ENCODE data around the gene SGF29. TPM values are rescaled to one million over a fixed set of nuclear protein-coding genes. Genes with fewer than 3 reads are reported as not detected.

Gene SGF29
- total RNA-seq, 1 donor from 2014 or later, result 37.6 TPM

DNA sequence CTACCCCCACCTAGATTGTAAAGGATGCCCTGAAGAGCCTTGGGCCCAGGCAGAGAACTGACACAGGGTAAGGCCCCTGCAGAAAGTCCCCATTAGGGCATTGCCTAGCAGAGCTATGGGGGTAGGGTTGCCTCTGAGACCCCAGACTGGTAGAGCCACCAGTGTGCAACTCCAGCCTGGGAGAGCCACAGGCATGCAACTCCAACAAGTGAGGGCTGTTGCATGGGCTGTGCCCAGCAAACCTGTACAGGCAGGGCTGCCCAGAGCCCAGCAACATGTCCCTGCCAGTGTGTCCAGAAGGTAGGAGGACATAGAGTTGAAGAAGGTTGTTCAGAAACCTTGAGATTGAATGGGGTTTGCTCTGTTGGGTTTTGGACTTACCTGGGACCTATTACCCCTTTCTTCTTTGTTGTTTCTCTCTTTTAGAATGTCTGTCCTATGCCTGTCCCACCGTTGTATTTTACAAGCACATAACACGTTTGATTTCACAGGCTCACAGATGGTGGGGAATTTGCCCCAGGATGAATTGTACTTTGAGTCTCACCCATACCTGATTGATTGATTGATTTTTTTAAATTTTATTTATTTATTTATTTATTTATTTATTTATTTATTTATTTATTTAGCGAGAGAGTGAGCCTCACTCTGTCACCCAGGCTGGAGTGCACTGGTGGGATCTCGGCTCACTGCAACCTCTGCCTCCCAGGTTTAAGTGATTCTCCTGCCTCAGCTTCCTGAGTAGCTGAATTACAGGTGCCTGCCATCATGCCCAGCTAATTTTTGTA, 16.4 kb downstream of the SGF29 start:
- Mint-ChIP-seq H3K27ac (no peak overlapping the region), H3K4me1 (ENCODE audit: low read depth) (peaks cover 2% of the 10 kb centered on the region), H3K9me3 (ENCODE audit: low read depth) (peaks cover 9% of the 10 kb centered on the region), H3K36me3 (ENCODE audit: insufficient read depth) (peaks cover 17% of the 10 kb centered on the region), H3K27me3 (no peaks in the 10 kb centered on the region), H3K4me3 (ENCODE audit: low read depth) (no peak overlapping the region)
- no peak for DNase-seq (ENCODE audit: low spot score, unreplicated experiment)
- TF ChIP-seq, protein P1, sequence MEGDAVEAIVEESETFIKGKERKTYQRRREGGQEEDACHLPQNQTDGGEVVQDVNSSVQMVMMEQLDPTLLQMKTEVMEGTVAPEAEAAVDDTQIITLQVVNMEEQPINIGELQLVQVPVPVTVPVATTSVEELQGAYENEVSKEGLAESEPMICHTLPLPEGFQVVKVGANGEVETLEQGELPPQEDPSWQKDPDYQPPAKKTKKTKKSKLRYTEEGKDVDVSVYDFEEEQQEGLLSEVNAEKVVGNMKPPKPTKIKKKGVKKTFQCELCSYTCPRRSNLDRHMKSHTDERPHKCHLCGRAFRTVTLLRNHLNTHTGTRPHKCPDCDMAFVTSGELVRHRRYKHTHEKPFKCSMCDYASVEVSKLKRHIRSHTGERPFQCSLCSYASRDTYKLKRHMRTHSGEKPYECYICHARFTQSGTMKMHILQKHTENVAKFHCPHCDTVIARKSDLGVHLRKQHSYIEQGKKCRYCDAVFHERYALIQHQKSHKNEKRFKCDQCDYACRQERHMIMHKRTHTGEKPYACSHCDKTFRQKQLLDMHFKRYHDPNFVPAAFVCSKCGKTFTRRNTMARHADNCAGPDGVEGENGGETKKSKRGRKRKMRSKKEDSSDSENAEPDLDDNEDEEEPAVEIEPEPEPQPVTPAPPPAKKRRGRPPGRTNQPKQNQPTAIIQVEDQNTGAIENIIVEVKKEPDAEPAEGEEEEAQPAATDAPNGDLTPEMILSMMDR (IDR thresholded peaks at IDR 0.05; ENCODE audit: unreplicated experiment), result no peak

DNA sequence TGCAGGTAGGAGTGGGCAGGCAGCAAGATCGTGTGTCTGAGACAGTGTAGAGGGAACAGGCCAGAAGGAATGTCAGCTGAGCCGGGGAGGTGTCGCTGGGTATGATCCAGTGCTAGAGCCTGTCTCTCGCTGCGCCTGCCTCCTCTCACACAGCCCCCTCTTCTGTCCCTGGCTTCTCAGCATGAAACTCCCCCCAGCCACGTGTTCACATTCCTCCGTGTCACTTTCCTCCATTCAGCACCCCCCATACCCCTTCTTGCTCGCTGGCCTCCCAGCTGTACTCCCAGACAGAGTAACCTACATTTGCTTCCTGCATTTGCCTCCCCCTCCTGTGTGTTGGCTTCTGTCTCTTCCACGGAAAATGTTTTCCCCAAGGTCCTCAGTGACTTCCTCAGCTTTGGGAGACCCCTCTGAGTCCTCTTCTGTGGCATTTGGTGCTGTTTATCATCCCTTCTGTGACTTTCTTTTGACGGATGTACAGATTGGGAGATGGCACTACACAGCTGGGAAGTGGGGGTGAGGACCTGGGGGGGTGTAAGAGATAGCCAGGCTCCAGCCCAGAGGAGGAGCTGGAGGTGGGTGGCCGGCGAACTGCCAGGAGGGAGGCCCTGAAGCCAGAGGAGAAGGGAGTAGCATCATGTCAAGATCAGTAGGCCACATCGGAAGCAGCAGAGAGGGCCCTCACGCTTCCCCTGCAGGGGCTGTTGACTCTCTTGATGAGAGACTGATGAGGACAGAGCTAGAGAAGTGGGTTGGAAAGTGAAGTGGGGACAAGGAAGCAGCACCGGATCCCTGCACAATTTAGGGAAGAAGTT, 19.2 kb downstream of the SGF29 start:
- Mint-ChIP-seq H3K36me3 (ENCODE audit: insufficient read depth) (peaks cover 7% of the 10 kb centered on the region), H3K27ac (peak overlapping the region; percentile 7), H3K4me3 (ENCODE audit: low read depth) (no peak overlapping the region), H3K9me3 (ENCODE audit: low read depth) (no peaks in the 10 kb centered on the region), H3K27me3 (no peaks in the 10 kb centered on the region), H3K4me1 (ENCODE audit: low read depth) (peaks cover 2% of the 10 kb centered on the region)
- DNase-seq (ENCODE audit: low spot score, unreplicated experiment), result no peak
- TF ChIP-seq, protein P1 (IDR thresholded peaks at IDR 0.05; ENCODE audit: unreplicated experiment), result no peak

DNA sequence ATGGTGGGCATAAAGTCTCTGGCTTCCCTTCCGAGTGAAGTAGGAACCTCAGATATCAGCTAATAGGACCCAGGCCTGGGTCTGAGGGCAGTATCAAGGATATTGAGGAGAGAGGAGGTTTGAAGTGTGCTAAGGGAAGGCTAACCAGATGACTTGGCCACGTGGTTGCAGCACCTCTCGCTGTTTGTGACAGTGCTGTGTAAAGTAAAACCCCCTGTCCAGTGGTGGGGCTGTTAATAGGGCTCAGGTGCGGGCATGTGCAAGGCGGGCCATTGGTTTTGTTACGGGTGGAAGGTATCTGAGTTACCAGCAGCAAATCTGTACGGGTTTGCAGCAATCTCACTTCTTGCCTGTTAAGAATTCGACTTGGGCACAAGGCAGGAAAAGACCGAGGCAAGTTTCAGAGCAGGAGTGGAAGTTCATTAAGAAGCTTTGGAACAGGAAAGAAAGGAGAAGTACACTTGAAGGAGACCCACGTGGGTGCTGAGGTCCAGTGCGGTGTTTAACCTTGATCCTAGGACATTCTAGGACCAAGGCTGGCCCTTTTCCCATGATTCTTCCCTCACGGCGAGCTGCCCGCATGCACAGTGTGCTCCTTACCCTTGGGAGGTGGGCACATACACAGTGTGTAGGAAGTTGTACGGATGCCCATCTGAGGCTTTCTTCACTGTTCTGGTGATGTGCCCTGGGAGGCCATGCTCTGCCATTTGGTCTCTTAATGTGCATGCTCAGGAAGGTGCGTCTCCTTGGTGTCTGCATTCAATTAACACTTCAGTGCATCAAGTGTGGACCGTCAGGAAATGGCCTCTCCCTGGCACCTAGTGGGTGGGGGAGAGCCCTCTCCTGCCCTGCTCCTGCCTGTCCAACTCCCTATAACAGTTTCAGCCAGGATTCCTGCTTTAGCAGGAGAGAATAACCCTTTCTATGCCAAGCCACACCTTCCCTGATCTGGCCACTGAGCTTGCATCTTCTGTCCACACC, 20.3 kb downstream of the SGF29 start:
- Mint-ChIP-seq H3K27me3 (no peaks in the 10 kb centered on the region), H3K4me3 (ENCODE audit: low read depth) (no peak overlapping the region), H3K4me1 (ENCODE audit: low read depth) (peaks cover 2% of the 10 kb centered on the region), H3K36me3 (ENCODE audit: insufficient read depth) (peaks cover 8% of the 10 kb centered on the region), H3K27ac (no peak overlapping the region), H3K9me3 (ENCODE audit: low read depth) (no peaks in the 10 kb centered on the region)
- DNase-seq (ENCODE audit: low spot score, unreplicated experiment), result no peak
- TF ChIP-seq, protein P1 (IDR thresholded peaks at IDR 0.05; ENCODE audit: unreplicated experiment), result no peak

DNA sequence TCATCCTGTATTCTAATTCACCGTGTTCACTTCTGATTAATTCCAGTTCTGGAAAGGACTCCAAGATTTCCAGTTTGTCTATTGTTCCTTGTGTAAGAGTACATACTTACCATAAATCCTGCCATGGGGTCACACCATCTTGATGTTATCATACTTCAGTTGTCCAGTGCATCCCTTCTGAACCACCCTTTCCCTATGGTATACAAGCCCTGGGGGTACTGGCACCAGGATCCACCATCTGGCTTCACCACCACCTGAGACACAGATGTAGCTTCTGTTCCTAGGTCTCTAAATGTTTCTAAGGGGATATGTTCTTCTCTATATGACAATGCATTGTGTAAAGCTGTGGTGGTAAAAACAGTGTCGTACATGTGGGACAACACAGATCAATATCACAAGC, 21.2 kb downstream of the SGF29 start:
- Mint-ChIP-seq H3K4me3 (ENCODE audit: low read depth) (no peak overlapping the region), H3K27me3 (no peaks in the 10 kb centered on the region), H3K27ac (no peak overlapping the region), H3K36me3 (ENCODE audit: insufficient read depth) (peaks cover 8% of the 10 kb centered on the region), H3K9me3 (ENCODE audit: low read depth) (no peaks in the 10 kb centered on the region), H3K4me1 (ENCODE audit: low read depth) (peaks cover 2% of the 10 kb centered on the region)
- TF ChIP-seq, protein P1 (IDR thresholded peaks at IDR 0.05; ENCODE audit: unreplicated experiment), result no peak
- no peak for DNase-seq (ENCODE audit: low spot score, unreplicated experiment)

All from progenitor cell of endocrine pancreas (in vitro differentiated cells).